ENCODE measurements around the gene OR7C1. TPM values are rescaled to one million over a fixed set of nuclear protein-coding genes. Genes with fewer than 3 reads are reported as not detected.

Gene OR7C1
- total RNA-seq (under 1 TPM in 3 of 9 donors, not detected in 6; 0.02 to 0.28 (median 0.17) TPM), polyA plus RNA-seq (not detected)
- long read RNA-seq, donor 1: 0 reads
- long read RNA-seq, donor 2: 0 reads
- long read RNA-seq, donor 3: 0 reads

DNA sequence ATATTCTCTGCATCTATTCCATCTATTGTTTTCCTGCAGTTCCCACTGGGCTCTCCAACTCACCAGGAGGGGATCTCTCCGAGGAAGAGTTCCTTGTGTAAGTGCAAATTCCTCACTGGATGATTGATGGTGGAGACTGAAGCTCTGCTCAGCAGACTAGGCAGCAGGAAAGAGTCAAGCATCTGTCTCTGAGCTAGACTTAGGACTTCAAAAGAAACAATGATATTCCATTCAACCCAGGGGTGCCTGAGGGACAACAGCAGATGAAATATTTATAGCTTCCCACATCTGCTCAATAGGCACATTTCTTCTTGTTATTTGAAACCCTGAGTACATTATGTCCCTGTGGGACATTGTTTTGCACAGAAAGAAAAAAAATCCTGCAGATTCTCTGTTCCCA lies at the start of gene OR7C1, which contains the start of gene OR7A5:
TSS of gene OR7C1 (minus strand) at position 175 of the 400 bp plus-strand sequence. CDS start 35,049 bp downstream, outside the sequence.
TSS of gene OR7A5 (minus strand) at position 175 of the 400 bp plus-strand sequence. CDS start 6,944 bp downstream, outside the sequence.
- H3K4me1 ChIP-seq: no peaks in the 10 kb centered on the region
- peaks cover 0 to 9% (median 0%) of the 10 kb centered on the region in 12 donors for H3K9me3 ChIP-seq
- ATAC-seq: peak in 2 of 4 donors; percentile 32 to 45
- 8 to 16% (median 11%) methylated on average over 1 of the region's 1 CpG for WGBS, 4 donors
- H3K4me3 ChIP-seq: no peak within 1 kb of the TSS
- intact Hi-C loops (cut with DNase I): no loop called here
- H3K27me3 ChIP-seq: peaks cover 0 to 6% (median 0%) of the 10 kb centered on the region in 9 donors
- no peaks in the 10 kb centered on the region for H3K36me3 ChIP-seq
- peak within 1 kb of the TSS in 4 of 12 donors; percentile 16 to 55 (median 23) for H3K27ac ChIP-seq
- no peak for DNase-seq
- TF ChIP-seq POLR2A (IDR thresholded peaks at IDR 0.05): no peak
- TF ChIP-seq, protein P1, sequence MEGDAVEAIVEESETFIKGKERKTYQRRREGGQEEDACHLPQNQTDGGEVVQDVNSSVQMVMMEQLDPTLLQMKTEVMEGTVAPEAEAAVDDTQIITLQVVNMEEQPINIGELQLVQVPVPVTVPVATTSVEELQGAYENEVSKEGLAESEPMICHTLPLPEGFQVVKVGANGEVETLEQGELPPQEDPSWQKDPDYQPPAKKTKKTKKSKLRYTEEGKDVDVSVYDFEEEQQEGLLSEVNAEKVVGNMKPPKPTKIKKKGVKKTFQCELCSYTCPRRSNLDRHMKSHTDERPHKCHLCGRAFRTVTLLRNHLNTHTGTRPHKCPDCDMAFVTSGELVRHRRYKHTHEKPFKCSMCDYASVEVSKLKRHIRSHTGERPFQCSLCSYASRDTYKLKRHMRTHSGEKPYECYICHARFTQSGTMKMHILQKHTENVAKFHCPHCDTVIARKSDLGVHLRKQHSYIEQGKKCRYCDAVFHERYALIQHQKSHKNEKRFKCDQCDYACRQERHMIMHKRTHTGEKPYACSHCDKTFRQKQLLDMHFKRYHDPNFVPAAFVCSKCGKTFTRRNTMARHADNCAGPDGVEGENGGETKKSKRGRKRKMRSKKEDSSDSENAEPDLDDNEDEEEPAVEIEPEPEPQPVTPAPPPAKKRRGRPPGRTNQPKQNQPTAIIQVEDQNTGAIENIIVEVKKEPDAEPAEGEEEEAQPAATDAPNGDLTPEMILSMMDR (IDR thresholded peaks at IDR 0.05): no peak

DNA sequence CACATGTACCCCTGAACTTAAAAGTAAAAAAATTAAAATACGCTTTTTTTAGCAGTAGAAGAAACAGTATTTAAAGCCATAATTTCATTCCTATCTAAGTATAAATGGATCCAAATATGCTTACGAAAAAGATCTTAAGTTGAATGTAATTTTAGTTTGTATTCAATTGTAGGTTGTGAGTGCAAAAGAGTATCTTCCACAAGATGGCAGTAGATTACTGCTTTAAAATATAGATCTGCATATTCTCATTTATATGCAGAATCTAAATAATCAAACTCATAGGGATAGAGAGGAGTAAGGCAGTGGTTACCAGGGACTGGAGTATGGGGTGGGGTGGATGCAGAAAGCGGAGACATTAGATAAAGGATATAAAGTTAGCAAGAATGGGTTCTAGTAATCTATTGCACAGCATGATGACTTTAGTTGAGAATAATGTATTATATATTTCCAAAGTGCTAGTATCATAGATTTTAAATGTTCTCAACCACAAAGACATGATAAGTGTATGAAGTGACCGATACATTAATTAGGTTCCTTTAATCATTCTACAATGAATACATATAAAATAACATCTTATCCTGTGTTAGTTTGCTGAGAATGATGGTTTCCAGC lies 36.7 kb upstream of the OR7C1 start:
- Histone ChIP-seq H3K27me3 (peaks cover 0 to 11% (median 0%) of the 10 kb centered on the region in 9 donors), H3K4me3 (no peak overlapping the region), H3K27ac (no peak overlapping the region), H3K4me1 (no peaks in the 10 kb centered on the region), H3K9me3 (peaks cover 0 to 13% (median 0%) of the 10 kb centered on the region in 12 donors), H3K36me3 (no peaks in the 10 kb centered on the region)
- intact Hi-C loops (cut with DNase I): loop anchor here in 1 of 10 donors (5.0 kb wide), 1 partner anchor 281 kb away; no protein-coding TSS in a partner anchor
- no peak for DNase-seq
- no peak for ATAC-seq
- TF ChIP-seq, protein P1 (IDR thresholded peaks at IDR 0.05): peak in 10 of 12 donors; percentile 10 to 47 (median 28)
- no peak for TF ChIP-seq POLR2A (IDR thresholded peaks at IDR 0.05)
- 75 to 83% (median 80%) methylated on average over 4 of the region's 4 CpGs for WGBS, 4 donors

DNA sequence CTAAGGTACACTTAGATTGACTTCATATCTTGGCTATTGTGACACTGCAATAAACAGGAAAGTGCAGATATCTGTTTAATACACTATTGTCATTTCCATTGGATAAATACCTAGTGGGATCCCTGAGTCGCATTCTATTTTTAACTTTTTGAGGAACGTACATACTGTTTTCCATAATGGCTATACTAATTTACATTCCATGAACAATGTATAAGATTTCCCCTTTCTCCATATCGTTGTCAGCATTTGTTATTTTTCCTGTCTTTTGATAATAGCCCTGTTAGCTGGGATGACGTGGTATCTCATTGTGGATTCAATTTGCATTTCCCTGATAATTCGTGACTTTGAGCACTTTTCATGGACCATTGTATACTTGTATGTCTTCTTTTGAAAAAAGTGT lies 33.5 kb upstream of the OR7C1 start:
- no peak for TF ChIP-seq POLR2A (IDR thresholded peaks at IDR 0.05)
- TF ChIP-seq, protein P1 (IDR thresholded peaks at IDR 0.05): no peak

DNA sequence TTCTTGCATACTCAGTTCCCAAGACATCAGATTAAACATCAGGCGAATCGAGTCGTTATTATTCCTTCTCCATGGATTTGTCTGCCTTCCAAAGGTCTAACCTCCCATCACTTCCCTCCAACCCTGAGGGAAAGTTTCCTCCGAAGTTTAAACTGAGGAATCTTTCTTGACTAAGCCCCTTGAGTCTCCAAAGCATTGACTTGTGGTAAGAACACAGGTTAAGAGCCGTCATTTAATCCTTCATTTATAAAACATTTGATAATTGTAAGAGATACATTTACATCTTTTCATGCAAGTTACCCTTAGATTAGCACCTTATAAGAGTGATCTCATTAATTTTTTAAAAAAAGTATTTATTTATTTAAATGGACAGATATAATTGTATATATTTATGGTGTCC lies 13.8 kb upstream of the OR7C1 start, which contains the start of gene OR7A10:
TSS of gene OR7A10 (minus strand) at position 101 of the 400 bp plus-strand sequence. CDS start 7,045 bp downstream, outside the sequence.
- no peak for DNase-seq
- Histone ChIP-seq H3K4me3 (no peak within 1 kb of the TSS), H3K27me3 (peaks cover 0 to 9% (median 0%) of the 10 kb centered on the region in 9 donors), H3K4me1 (no peaks in the 10 kb centered on the region), H3K36me3 (no peaks in the 10 kb centered on the region), H3K9me3 (no peaks in the 10 kb centered on the region), H3K27ac (no peak within 1 kb of the TSS)
- intact Hi-C loops (cut with DNase I): no loop called here
- WGBS, 4 donors: 63 to 75% (median 70%) methylated on average over 5 of the region's 5 CpGs
- TF ChIP-seq POLR2A (IDR thresholded peaks at IDR 0.05): no peak
- TF ChIP-seq, protein P1 (IDR thresholded peaks at IDR 0.05): no peak
- no peak for ATAC-seq

More for the DNA sequence above, 33.5 kb upstream of the OR7C1 start:
- H3K9me3 ChIP-seq: peaks cover 0 to 13% (median 0%) of the 10 kb centered on the region in 12 donors
- no peaks in the 10 kb centered on the region for H3K4me1 ChIP-seq
- H3K27ac ChIP-seq: no peak overlapping the region
- H3K36me3 ChIP-seq: no peaks in the 10 kb centered on the region
- WGBS, 4 donors: 60 to 66% (median 64%) methylated on average over 5 of the region's 5 CpGs
- H3K4me3 ChIP-seq: no peak overlapping the region
- DNase-seq (no peak), ATAC-seq (no peak)
- H3K27me3 ChIP-seq: peaks cover 0 to 11% (median 0%) of the 10 kb centered on the region in 9 donors
- intact Hi-C loops (cut with DNase I): no loop called here

All from heart left ventricle (tissue), 16 donors.